H7 (cell line): Measurements from ENCODE around the gene NFATC2. TPM values are rescaled to one million over a fixed set of nuclear protein-coding genes. Genes with fewer than 3 reads are reported as not detected.

Experiments
- DNase-seq: peaks from one replicate; pipeline ENCODE4 v3.0.0; 2012
- H3K27me3 ChIP-seq: 2 replicates; pipeline ENCODE4 v1.6.0; 2011; ENCODE audit warnings: mild to moderate bottlenecking, low read length; ENCODE audit not compliant: control insufficient read depth, insufficient read depth
- H3K36me3 ChIP-seq: replicated peaks from 2 replicates; pipeline ENCODE4 v1.5.1; 2011; ENCODE audit warnings: low read length; ENCODE audit not compliant: control insufficient read depth, insufficient read depth
- H3K4me3 ChIP-seq: 2 replicates; pipeline ENCODE4 v1.5.1; 2011; ENCODE audit warnings: low read depth, mild to moderate bottlenecking, control low read depth, low read length, moderate library complexity; ENCODE audit not compliant: insufficient read depth
- total RNA-seq: library from RNA; depleted of rRNA; stranded (reverse); fragments of >200 nt; shearing (Covaris generic); gene quantifications from 2 replicates; pipeline ENCODE4 v1.2.3, GENCODE V29; 2014

The NFATC2 gene
- total RNA-seq, 1 experiment from 2014 or later = 0.28 TPM

DNA sequence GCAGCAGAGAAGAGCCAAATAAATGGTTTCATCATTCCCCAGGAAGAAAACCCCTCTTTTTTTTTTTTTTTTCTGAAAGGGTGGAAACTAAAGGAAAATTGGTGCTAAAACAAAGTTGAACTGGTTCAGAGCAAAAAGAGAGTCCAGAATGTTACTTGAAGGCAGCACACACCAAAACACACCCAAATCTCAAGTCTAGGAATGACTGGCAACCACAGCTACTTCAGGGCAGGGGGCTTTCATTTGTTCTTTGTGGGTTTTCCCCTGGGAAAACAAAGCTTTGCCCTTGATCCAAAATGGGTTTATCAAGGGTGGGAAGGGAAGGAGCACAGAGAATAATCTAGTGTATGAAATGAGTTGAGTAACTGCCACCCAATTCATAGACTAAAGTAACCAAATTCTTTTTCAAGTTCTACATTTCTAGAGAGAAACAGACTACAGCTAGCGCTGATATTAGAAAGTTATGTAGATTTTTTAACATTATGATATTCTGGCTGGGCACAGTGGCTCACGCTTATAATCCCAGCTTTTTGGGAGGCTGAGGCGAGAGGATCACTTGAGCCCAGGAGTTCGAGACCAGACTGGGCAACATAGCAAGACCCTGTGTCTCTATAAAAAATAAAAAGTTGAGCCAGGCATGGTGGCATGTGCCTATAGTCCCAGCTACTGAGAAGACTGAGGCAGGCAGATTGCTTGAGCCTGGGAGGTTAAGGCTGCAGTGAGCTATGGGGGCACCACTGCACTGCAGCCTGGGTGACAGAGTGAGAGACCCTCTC lies 119.8 kb downstream of the NFATC2 start:
- H3K27me3 ChIP-seq = no peaks in the 10 kb centered on the region
- H3K36me3 ChIP-seq = no peaks in the 10 kb centered on the region
- DNase-seq = no peak
- H3K4me3 ChIP-seq = no peak overlapping the region

DNA sequence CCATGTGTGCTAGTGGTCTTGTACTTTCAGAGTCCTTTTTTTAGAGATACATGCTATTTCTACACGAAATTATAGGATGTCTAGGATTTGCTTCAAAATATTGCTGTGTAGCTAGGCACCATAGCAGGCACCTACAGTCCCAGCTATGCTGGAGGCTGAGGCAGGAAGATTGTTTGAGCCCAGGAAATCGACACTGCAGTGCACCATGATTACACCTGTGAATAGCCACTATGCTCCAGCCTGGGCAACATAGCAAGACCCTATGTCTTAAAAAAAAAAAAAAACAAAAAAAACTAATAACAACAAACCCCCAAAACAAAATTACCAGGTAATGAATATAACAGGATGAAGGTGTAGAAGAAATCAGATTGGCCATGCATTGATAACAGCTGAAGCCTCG lies 121.7 kb downstream of the NFATC2 start:
- Histone ChIP-seq H3K4me3 (no peak overlapping the region), H3K27me3 (no peaks in the 10 kb centered on the region), H3K36me3 (no peaks in the 10 kb centered on the region)
- DNase-seq = no peak

DNA sequence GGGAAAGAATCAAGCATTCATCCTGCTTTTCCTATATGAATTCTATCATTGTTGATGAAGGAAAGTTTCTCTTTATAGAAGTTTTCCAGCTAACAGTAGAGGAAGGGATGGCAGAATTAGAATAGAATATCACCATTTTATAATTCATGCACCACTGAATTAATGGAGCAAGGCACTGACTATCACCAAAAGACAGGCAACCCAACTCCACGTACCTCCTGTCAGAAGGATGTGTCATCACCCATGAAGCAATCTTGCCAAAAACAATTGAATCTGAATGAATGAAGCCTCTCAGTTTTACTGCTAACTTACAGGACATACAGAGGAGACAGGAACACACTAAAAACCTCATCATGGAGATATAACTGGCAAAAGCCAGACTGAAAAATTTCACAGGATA lies 122.4 kb downstream of the NFATC2 start:
- Histone ChIP-seq H3K4me3 (no peak overlapping the region), H3K36me3 (no peaks in the 10 kb centered on the region), H3K27me3 (no peaks in the 10 kb centered on the region)
- DNase-seq = no peak

DNA sequence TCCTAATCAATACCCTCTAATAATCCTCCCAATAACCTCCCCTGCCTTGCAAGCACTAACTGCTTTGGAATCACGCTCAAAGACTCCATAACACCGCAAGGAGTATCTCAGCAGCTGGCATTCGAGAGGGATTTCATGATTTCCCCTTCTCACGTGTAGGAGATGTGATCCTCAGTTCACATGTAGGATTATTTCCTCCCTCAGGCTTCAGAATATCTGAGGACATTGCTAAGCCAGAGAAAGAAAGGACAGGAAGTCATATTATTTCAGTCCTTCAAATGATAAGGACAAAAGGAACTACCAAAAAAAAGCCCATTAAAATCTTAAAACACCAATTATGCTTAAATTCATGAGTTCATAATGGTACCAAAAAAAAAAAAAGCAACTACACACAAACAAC lies 122.9 kb downstream of the NFATC2 start:
- Histone ChIP-seq H3K36me3 (no peaks in the 10 kb centered on the region), H3K27me3 (no peaks in the 10 kb centered on the region), H3K4me3 (no peak overlapping the region)
- DNase-seq = no peak

DNA sequence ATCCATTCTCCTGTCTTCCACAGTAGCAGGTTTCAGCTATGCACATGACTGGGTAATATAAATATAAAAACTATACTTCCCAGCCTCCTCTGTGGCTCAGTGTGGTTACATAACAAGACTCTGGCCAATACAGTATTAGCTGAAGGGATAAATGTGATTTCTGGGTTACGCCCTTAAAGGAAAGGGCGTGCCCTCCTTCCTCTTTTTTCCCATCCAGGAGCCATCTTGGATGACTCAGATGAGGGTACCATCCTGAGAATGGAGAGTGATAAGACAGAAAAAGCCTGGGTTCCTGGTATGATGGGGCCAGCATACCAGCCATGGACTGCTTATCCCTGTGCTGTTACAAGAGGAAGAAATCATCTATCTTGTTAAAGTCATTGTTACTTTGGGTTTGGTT lies 123.3 kb downstream of the NFATC2 start:
- no peak for DNase-seq
- Histone ChIP-seq H3K4me3 (no peak overlapping the region), H3K27me3 (no peaks in the 10 kb centered on the region), H3K36me3 (no peaks in the 10 kb centered on the region)

DNA sequence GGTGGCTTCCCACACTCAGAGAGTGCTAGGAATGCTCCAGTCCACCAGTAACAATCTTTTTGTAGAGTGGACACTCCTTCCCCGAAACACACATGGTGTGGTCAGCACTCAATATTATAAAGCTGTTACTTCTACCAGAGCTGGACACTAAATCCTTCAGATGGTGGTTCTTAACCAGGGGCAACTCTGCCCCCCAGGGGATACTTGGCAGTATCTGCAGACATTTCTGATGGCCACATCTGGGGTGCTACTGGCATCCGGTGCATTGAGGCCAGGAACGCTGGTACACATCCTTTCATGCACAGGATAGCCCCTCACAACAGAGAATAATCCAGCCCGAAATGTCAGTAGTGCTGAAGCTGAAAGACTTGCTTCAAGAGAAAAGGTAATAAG lies 124.4 kb downstream of the NFATC2 start:
- H3K27me3 ChIP-seq = no peaks in the 10 kb centered on the region
- no peak overlapping the region for H3K4me3 ChIP-seq
- no peaks in the 10 kb centered on the region for H3K36me3 ChIP-seq
- DNase-seq = no peak

DNA sequence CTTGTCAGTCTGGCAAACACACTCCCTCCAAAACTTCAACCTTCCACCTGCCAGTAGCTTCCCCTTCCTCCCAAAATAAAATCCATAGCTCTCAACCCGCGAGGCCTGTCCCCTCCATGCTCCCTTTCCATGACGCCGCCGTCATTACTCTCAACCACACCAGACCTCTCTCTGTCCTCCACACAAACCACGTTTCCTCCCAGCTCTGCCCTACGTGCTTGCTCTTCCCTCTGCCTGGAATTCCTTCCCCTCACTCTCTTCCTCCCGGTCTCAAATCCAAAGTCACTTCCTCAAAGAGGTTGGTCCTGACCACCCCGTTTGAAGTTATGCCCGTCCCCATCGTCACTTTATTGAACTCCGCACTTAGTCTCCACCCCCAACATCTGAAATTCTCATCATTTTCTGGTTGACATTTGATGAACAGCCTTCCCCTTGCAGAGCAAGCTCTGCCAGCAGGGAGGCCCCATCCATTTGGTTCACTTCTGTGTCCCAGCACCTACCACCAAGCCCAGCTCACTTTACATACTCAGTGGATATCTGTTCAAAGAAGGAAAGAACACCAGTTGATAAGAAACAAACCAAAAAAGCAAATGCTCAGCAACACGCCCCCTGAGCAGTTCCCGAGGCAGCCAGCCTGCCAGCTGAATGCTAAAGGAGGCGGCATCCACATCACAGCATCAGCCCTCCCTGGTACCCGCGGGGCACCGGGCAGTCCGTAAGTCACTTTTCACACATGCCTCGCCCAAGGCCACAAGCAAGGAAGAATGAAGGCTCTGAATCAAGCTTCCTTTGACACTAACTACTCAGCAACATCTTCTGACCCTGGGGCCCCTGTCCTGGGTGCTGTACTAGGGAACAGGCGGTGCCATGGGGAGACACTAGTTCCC lies 125.0 kb downstream of the NFATC2 start:
- no peaks in the 10 kb centered on the region for H3K36me3 ChIP-seq
- no peak for DNase-seq
- no peaks in the 10 kb centered on the region for H3K27me3 ChIP-seq

DNA sequence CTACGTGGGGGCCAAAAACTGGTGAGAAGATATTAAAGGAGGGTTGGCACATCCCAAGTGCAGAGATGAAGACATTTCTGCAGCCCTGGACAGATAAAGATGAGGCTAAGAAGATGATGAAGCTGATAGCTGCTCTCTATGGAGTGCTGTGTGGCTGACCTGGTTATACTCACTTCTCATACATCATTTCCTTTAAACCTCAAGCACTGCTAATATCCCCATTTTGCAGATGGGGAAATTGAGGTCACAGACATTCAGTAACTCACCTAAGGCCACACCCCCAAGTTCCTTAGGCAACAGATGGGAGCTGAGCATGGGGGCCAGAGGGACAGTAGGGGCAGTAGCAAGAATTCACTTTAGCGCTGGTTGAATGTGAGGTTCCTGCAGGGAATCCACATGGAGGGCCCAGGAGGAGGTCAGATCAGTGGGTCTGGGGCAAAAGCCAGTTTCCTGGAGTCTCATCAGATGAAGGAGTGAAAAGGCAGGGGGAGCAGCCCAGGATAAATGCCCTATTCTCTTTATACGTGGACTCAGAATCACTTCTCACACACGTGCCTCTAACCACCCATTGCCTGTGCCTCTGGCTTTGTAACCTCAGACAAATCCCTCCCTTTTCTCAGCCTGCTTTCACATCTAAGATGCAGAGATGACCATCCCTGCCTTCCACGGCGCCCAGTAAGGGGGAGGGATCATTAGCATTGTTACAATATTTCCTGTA lies 125.8 kb downstream of the NFATC2 start:
- no peak for DNase-seq
- no peak overlapping the region for H3K4me3 ChIP-seq

More for the DNA sequence above, 125.0 kb downstream of the NFATC2 start:
- H3K4me3 ChIP-seq = no peak overlapping the region

DNA sequence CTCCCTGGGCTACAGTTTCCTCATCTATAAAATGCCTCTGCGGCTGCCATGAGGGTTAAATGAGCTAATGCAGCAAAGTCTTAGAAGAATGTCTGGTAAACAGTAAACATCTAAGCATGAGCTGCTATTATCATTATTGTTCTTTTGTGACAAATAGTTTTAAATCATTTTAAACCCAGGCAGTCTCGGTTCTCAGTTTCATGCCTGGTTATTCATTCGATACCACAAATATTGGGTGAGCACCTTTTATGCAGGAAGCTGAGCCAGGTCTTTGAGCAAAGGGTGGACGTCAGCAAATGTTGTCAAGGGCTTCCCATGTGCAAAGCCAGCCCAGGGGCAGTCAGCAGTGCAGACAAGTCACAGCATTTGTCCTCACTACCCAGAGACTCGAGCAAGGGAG lies 128.7 kb downstream of the NFATC2 start:
- no peak for DNase-seq
- Histone ChIP-seq H3K27me3 (no peaks in the 10 kb centered on the region), H3K36me3 (no peaks in the 10 kb centered on the region), H3K4me3 (no peak overlapping the region)

More for the DNA sequence above, 125.8 kb downstream of the NFATC2 start:
- Histone ChIP-seq H3K27me3 (no peaks in the 10 kb centered on the region), H3K36me3 (no peaks in the 10 kb centered on the region)

DNA sequence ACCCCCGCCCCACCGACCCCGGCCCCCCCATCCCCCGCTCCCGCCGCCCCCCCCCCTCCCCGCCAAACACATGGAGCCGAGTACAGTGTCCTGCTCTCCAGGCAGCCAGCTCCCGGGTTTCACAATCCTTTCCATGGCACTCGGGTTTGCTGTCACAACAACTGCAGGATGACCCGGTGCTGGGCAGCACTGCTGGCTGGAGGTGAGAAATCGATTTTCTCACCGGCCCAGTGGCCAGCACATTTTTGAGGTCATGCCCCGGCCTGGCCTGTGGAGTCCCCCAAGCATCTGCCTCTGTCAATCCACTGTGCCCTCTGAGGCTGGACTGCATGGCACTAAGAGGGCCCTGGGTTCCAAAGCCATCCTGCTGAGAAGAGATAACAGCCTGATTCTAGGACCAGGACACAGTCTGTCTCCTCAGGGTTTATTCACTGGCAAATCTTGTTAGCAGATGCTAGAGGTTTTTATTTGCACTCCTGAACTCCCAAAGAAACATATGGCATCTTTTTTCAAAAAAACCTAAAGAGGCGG lies 129.5 kb downstream of the NFATC2 start:
- DNase-seq = peak; percentile 79
- no peaks in the 10 kb centered on the region for H3K27me3 ChIP-seq
- H3K4me3 ChIP-seq = no peak overlapping the region
- no peaks in the 10 kb centered on the region for H3K36me3 ChIP-seq

DNA sequence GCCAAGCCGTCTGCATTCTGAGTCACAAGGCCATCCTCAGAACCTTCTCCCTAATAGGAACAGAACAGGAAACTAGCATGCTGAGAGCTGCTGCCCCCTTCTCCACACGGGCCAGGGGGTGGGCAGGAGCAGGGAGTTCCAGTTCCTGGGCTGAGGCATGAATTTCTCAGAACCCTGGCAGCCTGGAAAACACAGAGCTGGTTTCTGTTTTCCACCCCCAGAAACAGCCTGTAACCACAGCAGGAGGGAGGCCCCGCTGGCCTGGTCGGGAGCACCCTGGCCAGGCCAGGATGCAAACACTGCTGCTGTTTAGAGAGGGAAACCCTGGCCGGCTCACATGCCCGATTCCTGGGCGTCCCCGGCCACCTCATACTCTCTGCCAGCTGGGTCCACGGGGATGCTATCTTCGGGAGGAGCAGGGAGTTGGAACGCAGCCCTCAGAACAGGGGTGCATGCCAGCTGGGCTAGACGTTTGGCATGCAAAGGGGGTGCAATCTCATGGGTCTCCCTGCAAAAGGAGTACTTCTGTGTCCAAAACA lies 130.1 kb downstream of the NFATC2 start:
- DNase-seq = peak; percentile 65
- Histone ChIP-seq H3K4me3 (no peak overlapping the region), H3K27me3 (no peaks in the 10 kb centered on the region), H3K36me3 (no peaks in the 10 kb centered on the region)

DNA sequence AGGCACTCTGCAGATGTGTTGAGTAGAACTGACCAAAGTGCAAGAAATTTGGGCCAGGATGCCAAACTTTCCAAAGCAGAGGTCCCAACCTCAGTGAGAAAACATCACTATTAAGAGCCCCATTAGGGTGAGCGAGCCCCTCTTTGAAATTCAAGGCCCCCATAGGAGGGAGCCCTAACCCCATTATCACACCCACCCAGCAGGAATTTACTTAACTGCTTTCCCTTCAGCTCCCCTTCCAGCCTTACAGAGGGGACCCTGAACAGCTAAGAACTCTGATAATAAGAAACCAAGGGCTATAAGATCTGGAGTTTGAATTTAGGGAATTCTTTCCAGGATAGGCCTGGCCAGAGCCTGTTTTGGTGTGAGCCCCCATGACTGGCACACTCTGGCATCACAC lies 130.6 kb downstream of the NFATC2 start:
- H3K27me3 ChIP-seq = no peaks in the 10 kb centered on the region
- no peak overlapping the region for H3K4me3 ChIP-seq
- no peaks in the 10 kb centered on the region for H3K36me3 ChIP-seq
- DNase-seq = peak; percentile 65

DNA sequence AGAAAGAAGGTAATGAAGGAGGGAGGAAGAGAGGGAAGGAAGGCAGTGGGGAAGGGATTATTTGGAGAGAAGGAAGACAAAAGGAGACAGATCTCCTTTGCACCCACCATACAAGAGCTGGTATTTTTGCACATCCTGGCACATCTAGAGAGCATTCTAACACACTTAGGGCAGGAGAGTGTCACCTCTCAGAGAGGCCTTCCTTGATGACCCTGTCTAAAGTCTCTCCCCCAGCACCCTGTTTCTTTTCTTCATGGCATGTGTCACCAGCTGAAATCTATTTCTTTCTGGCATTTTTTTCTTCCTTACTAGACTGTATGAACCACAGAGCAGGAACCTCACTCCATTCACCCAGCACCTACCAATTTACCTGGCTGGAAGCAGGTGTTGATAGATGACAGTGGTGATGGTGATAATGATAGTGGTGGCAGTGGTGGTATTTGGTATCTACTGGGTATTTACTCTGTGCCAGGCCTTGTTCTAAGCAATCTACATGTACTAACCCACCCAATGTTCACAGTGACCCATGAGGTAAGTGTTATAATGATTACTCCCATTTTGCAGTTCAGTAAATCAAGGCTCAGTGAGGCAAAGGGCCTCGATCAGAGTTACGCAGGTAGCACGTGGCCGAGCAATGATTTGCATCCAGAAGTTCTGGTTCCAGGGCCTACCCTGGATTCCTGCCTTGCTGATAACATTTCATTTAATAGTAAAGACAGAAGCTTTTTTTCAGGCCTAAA lies 131.8 kb downstream of the NFATC2 start:
- no peak for DNase-seq
- H3K27me3 ChIP-seq = no peaks in the 10 kb centered on the region
- H3K4me3 ChIP-seq = no peak overlapping the region

More for the DNA sequence above, 131.8 kb downstream of the NFATC2 start:
- H3K36me3 ChIP-seq = no peaks in the 10 kb centered on the region
